GM23338 (cell line): ENCODE results near the gene NR2C2. TPM values are rescaled to one million over a fixed set of nuclear protein-coding genes. Genes with fewer than 3 reads are reported as not detected.

Source experiments
- ATAC-seq: fragments of 200-7000 bp; cut with Tn5 transposase; 3 replicates; pipeline ENCODE4 v1.9.1; 2020
- DNase-seq: peaks from one replicate; pipeline ENCODE4 v3.0.0-alpha.2; 2015; ENCODE audit warnings: low spot score
- H2AFZ ChIP-seq: fragments of 200-600 bp; sonication (generic); 2 replicates; pipeline ENCODE4 v1.8.0; 2016; ENCODE audit warnings: antibody characterized with exemption, mild to moderate bottlenecking, moderate library complexity
- H3F3A ChIP-seq: fragments of 200-600 bp; sonication (generic); replicated peaks from 2 replicates; pipeline ENCODE4 v1.8.0; 2017; ENCODE audit warnings: antibody characterized with exemption, mixed run types, low read depth
- H3K27ac ChIP-seq: fragments of 200-600 bp; sonication (generic); 2 replicates; pipeline ENCODE4 v1.6.1; 2016; ENCODE audit warnings: low read depth
- H3K27me3 ChIP-seq: fragments of 200-600 bp; sonication (generic); 2 replicates; pipeline ENCODE4 v1.8.0; 2016; ENCODE audit warnings: mild to moderate bottlenecking, mixed run types, moderate library complexity; ENCODE audit not compliant: insufficient read depth
- H3K36me3 ChIP-seq: fragments of 200-600 bp; sonication (generic); 2 replicates; pipeline ENCODE4 v1.8.0; 2016; ENCODE audit warnings: mild to moderate bottlenecking; ENCODE audit not compliant: insufficient read depth
- H3K4me1 ChIP-seq: fragments of 200-600 bp; sonication (generic); 2 replicates; pipeline ENCODE4 v1.8.0; 2016; ENCODE audit warnings: mild to moderate bottlenecking, moderate library complexity; ENCODE audit not compliant: insufficient read depth
- H3K4me2 ChIP-seq: fragments of 200-600 bp; sonication (generic); 2 replicates; pipeline ENCODE4 v1.7.1; 2017; ENCODE audit warnings: mixed run types
- H3K4me3 ChIP-seq: fragments of 200-600 bp; sonication (generic); 2 replicates; pipeline ENCODE4 v1.6.1; 2016; ENCODE audit warnings: mixed run types
- H3K79me2 ChIP-seq: fragments of 200-600 bp; sonication (generic); replicated peaks from 2 replicates; pipeline ENCODE4 v1.8.0; 2017; ENCODE audit warnings: mild to moderate bottlenecking; ENCODE audit not compliant: insufficient read depth
- H3K9me2 ChIP-seq: fragments of 200-600 bp; sonication (generic); 2 replicates; pipeline ENCODE4 v1.8.0; 2017; ENCODE audit not compliant: insufficient read depth
- H4K20me1 ChIP-seq: fragments of 200-600 bp; sonication (generic); replicated peaks from 2 replicates; pipeline ENCODE4 v1.8.0; 2017; ENCODE audit warnings: mild to moderate bottlenecking; ENCODE audit not compliant: insufficient read depth
- H3K27ac Mint-ChIP-seq: 2 replicates; pipeline ENCODE4 v1.8.0; 2020; ENCODE audit warnings: inconsistent platforms, mild to moderate bottlenecking, moderate library complexity, mixed read lengths
- H3K27me3 Mint-ChIP-seq: 3 replicates; pipeline ENCODE4 v1.8.0; 2022; ENCODE audit warnings: low read depth, mild to moderate bottlenecking, moderate library complexity, mixed read lengths, inconsistent platforms; ENCODE audit not compliant: insufficient read depth, poor library complexity
- H3K36me3 Mint-ChIP-seq: 3 replicates; pipeline ENCODE4 v1.8.0; 2021; ENCODE audit warnings: low read depth, mild to moderate bottlenecking, inconsistent platforms, moderate library complexity, mixed read lengths
- H3K4me1 Mint-ChIP-seq: 3 replicates; pipeline ENCODE4 v1.8.0; 2020; ENCODE audit warnings: mild to moderate bottlenecking, inconsistent platforms, mixed read lengths
- H3K4me3 Mint-ChIP-seq: 3 replicates; pipeline ENCODE4 v1.8.0; 2021; ENCODE audit warnings: moderate library complexity, mild to moderate bottlenecking, inconsistent platforms, mixed read lengths
- H3K9me3 Mint-ChIP-seq: 3 replicates; pipeline ENCODE4 v1.8.0; 2020; ENCODE audit warnings: moderate library complexity, mild to moderate bottlenecking, inconsistent platforms, mixed read lengths
- CREB1 ChIP-seq: fragments of 250-450 bp; sonication (Bioruptor Pico); IDR thresholded peaks from 2 replicates; pipeline ENCODE4 v1.5.0; 2020; ENCODE audit warnings: low read depth, mild to moderate bottlenecking, moderate library complexity
- CTCF ChIP-seq, 2 experiments: fragments of 200-600 bp in 1 of 2; sonication (generic) in 1 of 2; conservative IDR thresholded peaks; 2 replicates each; pipeline versions ENCODE4 v1.5.1 to v1.6.1; 2016 to 2017; ENCODE audit warnings: antibody characterized with exemption in 2 of 2, low read depth in 2 of 2, mild to moderate bottlenecking in 2 of 2, moderate library complexity in 1 of 2
- EZH2 ChIP-seq: fragments of 200-600 bp; sonication (generic); IDR thresholded peaks from one replicate; pipeline ENCODE4 v1.8.0; 2017; ENCODE audit warnings: antibody characterized with exemption, mild to moderate bottlenecking, low read depth; ENCODE audit not compliant: unreplicated experiment
- JUNB ChIP-seq: IDR thresholded peaks from one replicate; pipeline ENCODE4 v1.6.1; 2016; ENCODE audit warnings: antibody characterized with exemption; ENCODE audit not compliant: unreplicated experiment
- POLR2AphosphoS5 ChIP-seq: IDR thresholded peaks from 2 replicates; pipeline ENCODE4 v1.6.1; 2016; ENCODE audit warnings: antibody characterized with exemption, low read depth
- REST ChIP-seq: IDR thresholded peaks from one replicate; pipeline ENCODE4 v1.6.1; 2018; ENCODE audit warnings: antibody characterized with exemption; ENCODE audit not compliant: unreplicated experiment
- STAT1 ChIP-seq: IDR thresholded peaks from one replicate; pipeline ENCODE4 v1.6.1; 2016; ENCODE audit warnings: antibody characterized with exemption; ENCODE audit not compliant: unreplicated experiment
- ZNF114 ChIP-seq: fragments of 250-450 bp; sonication (Bioruptor Pico); IDR thresholded peaks from 2 replicates; pipeline ENCODE4 v1.5.0; 2020; ENCODE audit warnings: mild to moderate bottlenecking, moderate library complexity
- ZNF462 ChIP-seq: fragments of 250-450 bp; sonication (Bioruptor Pico); IDR thresholded peaks from 2 replicates; pipeline ENCODE4 v1.5.0; 2020; ENCODE audit warnings: mild to moderate bottlenecking, moderate library complexity
- polyA plus RNA-seq: library from polyadenylated mRNA; unstranded; fragments of >200 nt; fragmentation: Nextera tagmentation; extraction: Ambion mirVana; gene quantifications from 2 replicates; pipeline ENCODE4 v1.2.1, GENCODE V29; 2016
- total RNA-seq: library from RNA; depleted of rRNA; stranded (reverse); fragments of >200 nt; shearing (Covaris generic); gene quantifications from 2 replicates; pipeline ENCODE4 v1.2.3, GENCODE V29; 2014

NR2C2 gene
- total and polyA plus RNA-seq, 2 experiments from 2014 or later: 12.0 to 57.2 TPM

GRCh38 chr3:14913926-14914778 lies 33.2 kb upstream of the NR2C2 start:
- H3K27me3 ChIP-seq: no peaks in the 10 kb centered on the region
- H2AFZ ChIP-seq: no peak overlapping the region
- Mint-ChIP-seq H3K9me3 (no peaks in the 10 kb centered on the region), H3K27ac (no peak overlapping the region), H3K27me3 (peaks cover 9% of the 10 kb centered on the region), H3K36me3 (no peaks in the 10 kb centered on the region), H3K4me1 (peaks cover 5% of the 10 kb centered on the region; the same call in 2 of the 3 replicates), H3K4me3 (no peak overlapping the region)
- ATAC-seq (peak; percentile 82), DNase-seq (peak; percentile 67)
- TF ChIP-seq JUNB (no peak), CTCF (conservative IDR thresholded peaks at IDR 0.05; ENCODE audit: low read depth in 2 of 2) (peak; percentile 61 to 71)
- no peaks in the 10 kb centered on the region for H4K20me1 ChIP-seq
- H3K9me2 ChIP-seq: no peaks in the 10 kb centered on the region
- H3F3A ChIP-seq: no peaks in the 10 kb centered on the region
- H3K27ac ChIP-seq: no peak overlapping the region
- no peak overlapping the region for H3K4me2 ChIP-seq
- H3K36me3 ChIP-seq: no peaks in the 10 kb centered on the region
- H3K4me1 ChIP-seq: no peaks in the 10 kb centered on the region
- no peak overlapping the region for H3K4me3 ChIP-seq
- H3K79me2 ChIP-seq: no peaks in the 10 kb centered on the region

- no peaks in the 10 kb centered on the region for H4K20me1 ChIP-seq
- no peaks in the 10 kb centered on the region for H3K9me2 ChIP-seq
- peaks cover 11% of the 10 kb centered on the region for H3K27me3 Mint-ChIP-seq
- H3K4me1 Mint-ChIP-seq: peaks cover 5% of the 10 kb centered on the region; the same call in 2 of the 3 replicates
- H3F3A ChIP-seq: no peaks in the 10 kb centered on the region
- no peak overlapping the region for H3K27ac ChIP-seq
- no peaks in the 10 kb centered on the region for H3K36me3 ChIP-seq
- H3K79me2 ChIP-seq: no peaks in the 10 kb centered on the region
- no peak overlapping the region for H3K4me2 ChIP-seq
- H3K4me3 Mint-ChIP-seq: no peak overlapping the region
- H2AFZ ChIP-seq: no peak overlapping the region
- no peaks in the 10 kb centered on the region for H3K4me1 ChIP-seq
- ATAC-seq: no peak
- no peak overlapping the region for H3K27ac Mint-ChIP-seq
- no peaks in the 10 kb centered on the region for H3K36me3 Mint-ChIP-seq
- DNase-seq: no peak
- no peak overlapping the region for H3K4me3 ChIP-seq
- no peaks in the 10 kb centered on the region for H3K27me3 ChIP-seq
- H3K9me3 Mint-ChIP-seq: no peaks in the 10 kb centered on the region
- TF ChIP-seq EZH2: no peak
- TF ChIP-seq ZNF114 (CRISPR knock-in tag): no peak
- no peak for TF ChIP-seq STAT1
- no peak for TF ChIP-seq REST
- no peak for TF ChIP-seq JUNB
- TF ChIP-seq ZNF462 (CRISPR knock-in tag): no peak
- no peak for TF ChIP-seq CREB1 (CRISPR knock-in tag)
- TF ChIP-seq POLR2AphosphoS5: no peak
These were observed 32.6 kb upstream of the NR2C2 start for GRCh38 chr3:14914779-14915117.
